ENCODE data around the gene MON2.

Gene MON2

DNA sequence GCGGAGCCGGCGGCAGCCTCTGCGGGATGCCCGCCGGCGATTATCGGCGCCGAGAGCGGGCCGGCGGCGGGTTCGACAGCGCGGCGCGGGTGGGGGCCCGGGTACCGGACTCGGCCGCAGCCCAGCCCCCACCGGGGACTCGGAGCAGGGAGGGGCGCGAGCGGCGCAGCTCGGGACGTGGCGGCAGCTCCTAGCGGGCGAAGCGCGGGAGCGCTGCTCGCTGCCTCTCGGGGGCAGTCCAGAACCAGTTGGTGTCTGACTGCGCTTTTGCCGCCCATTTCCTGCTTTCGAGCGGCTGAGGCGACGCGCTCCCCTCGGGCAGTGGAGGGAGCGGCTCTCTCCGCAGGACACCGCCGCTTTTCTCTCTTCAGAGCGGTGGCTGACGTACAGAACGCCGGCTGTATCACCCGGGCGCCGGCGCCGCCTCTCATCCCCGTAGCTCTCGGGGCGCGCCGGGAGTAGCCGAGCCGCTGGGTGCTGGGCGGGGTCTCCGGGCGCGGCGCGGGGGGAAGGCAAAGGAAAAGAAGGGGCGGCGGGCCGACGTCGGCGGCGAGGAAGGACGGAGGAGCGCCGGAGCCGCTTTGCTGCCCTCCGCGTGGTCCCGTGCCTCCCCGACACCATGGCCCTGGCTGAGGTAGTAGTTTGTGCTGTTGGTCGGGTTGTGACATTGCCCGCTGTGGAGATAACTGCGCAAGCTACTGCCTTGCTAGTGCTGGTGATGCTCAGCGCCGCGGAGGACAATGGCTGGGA lies 136.6 kb downstream of the MON2 start:
- DNase-seq (ENCODE audit: insufficient read length, low spot score), result peak; percentile 46
- FAIRE-seq, result no peak

DNA sequence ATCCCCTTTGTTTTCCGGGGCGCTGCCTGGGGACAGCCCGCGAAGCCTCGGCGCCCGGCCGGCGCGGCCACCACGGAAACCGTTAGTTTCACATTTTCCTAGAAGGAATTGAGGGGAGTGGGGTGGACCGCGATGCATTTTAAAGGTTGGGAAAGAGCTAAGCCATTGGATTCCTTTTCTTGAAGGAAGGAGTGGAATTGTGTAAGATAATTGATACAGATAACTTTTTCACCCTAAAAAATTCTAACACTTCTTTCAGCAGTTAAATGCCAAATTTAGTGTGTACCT lies 137.1 kb downstream of the MON2 start:
- FAIRE-seq (no peak), DNase-seq (ENCODE audit: insufficient read length, low spot score) (no peak)

DNA sequence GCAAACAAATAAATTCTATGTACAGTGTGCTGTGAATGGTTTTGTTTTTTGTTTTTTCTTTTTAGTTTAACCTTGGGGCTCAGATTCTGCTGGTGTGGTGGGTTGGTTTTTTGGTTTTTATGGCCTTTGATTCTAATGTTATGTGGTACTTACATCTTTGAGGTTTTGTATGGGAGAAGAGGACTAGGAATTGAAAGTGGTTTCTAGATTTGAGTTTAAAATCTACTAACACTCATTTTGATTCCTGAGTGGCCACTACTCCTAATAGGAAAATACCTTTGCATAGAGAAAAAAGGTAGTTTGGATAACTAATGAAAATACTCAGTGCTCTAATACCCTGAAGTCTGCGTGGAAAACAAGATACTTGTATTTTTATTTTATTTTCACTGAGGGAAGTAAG lies 137.7 kb downstream of the MON2 start:
- no peak for FAIRE-seq
- DNase-seq (ENCODE audit: insufficient read length, low spot score), result no peak

DNA sequence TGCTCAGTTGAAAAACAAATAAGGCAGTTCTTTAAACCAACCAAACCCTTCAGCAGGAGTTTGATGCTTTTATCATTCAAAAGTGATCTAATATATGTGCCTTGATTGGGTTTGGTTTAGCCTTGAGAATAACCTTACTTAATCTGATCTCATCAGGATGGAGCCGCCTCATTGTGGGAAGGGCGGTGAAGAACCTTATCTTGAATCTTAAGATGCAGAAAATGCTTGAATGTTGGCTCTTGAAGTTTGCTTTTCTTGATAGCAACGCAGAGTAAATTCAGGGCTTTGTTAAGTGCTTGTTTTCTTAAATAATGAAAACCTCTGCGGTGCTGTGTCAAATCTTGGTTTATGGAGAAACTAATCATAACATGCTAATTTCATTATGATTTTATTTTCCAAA lies 138.2 kb downstream of the MON2 start:
- DNase-seq (ENCODE audit: insufficient read length, low spot score) (peak; percentile 26), FAIRE-seq (no peak)

DNA sequence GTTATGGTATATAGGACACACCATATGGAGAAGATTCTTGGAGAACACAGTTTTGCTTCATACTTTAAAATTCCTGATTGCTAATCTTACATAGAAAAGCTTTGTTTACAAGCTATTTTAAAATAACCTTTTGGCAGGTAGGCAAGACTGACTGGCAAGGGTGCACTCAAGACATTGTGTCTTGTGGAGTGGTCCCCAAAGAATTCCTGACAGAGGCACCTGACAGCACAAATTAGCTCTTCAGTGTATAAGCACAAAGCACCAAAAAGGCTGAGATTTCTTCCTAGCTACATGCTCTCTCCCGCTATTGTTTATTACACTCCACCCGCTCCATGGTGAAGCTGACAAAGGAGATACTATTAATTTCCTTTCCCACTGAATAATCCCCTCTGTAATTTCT lies 139.4 kb downstream of the MON2 start:
- FAIRE-seq (no peak), DNase-seq (ENCODE audit: insufficient read length, low spot score) (no peak)

DNA sequence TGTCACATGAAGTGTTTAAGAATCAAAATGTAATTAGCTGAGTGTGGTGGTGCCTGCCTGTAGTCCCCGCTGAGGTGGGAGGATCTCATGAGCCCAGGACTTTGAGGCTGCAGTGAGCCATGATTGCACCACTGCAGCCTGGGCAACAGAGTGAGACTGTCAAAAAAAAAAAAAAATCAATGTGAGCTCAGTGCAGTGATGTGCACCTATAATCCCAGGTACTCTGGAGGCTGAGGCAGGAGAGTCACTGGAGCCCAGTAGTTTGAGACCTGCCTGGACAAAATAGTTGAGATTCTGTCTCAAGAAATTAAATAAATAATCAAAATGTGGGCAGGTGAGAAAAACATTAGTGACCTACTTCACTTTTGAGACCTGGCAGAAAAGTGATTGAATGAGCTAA lies 140.0 kb downstream of the MON2 start:
- FAIRE-seq, result no peak
- no peak for DNase-seq (ENCODE audit: insufficient read length, low spot score)

DNA sequence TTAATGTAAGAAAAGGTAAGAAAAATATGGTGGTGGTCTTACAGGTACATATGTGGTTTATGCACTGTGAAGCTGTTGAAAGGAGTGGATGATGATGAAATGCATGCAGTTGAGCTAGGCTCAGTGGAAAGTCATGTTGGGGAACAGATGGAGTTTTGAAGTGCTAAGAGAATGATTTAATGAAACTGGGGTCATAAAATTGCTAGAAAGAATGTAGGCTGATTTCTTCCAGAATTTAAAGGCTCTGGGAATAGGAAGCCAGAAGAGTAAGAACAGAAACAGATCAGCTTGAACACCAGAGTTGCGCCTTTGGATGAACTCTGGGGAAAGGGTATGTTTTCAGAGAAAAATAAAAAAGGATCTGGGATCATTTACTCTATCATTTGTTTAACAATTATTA lies 146.5 kb downstream of the MON2 start:
- no peak for DNase-seq (ENCODE audit: insufficient read length, low spot score)
- FAIRE-seq, result no peak

DNA sequence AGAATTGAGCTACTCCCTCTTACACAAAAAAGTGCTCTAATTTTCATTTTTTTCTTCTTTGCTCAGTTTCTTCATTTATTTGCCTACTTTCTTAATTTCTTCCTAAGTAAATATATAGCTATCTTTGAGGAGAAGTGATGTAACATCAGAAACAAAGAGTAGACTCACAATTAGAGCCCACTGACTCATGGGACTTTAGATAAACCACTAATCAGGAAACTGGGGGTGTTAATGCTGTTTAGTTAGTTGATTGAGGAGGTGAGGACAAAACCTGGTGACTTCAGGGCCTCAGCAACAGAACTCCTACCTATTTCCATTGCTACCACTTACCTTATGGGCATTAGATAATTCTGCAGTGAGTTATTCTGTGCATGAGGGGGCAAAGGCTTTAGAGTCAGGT lies 151.7 kb downstream of the MON2 start:
- FAIRE-seq (no peak), DNase-seq (ENCODE audit: insufficient read length, low spot score) (no peak)

DNA sequence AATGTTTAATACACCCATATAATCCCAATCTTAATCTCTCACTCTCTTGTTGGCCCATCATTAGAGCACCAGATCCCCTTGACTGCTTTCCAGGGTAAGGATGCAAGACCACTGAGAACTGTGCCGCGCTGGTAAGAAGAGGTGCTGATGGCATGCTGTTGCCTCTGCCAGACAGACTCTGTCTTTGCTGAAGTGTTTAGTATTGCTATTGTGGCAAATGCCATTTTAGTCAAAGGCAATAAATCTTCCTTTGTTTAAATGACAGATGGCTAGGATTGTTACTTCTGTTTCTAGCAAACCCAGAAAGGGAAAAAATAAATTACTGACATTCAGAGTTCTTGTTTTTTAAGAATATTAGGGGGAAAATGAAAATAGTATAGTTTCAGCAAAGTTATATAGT lies 152.3 kb downstream of the MON2 start:
- no peak for FAIRE-seq
- DNase-seq (ENCODE audit: insufficient read length, low spot score), result no peak

DNA sequence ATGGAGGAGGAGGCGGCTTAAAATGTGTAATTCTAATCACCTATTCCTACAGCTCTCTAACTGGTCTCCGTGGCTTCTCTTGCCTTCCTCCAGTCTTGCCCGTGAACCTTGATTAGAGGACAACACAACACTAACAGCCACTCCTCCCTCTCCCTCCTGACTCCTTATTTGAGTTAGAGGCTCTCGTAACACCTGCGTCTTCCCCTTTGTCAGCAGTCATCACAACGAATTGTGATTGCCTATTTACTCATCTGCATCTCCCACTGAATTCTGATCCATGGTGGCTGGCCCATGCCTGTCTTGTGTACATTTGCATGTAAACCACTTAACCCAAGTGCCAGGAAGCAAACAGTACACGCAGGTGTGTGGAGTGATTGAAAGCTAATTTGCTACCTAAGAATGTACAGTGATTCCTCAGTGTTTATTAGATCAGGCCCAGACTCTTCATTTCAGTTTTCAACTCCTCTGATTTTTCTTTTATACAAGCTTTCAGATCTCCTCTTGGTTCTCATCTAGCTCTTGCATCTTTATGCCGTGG lies 154.5 kb downstream of the MON2 start:
- FAIRE-seq, result no peak
- no peak for DNase-seq (ENCODE audit: insufficient read length, low spot score)

DNA sequence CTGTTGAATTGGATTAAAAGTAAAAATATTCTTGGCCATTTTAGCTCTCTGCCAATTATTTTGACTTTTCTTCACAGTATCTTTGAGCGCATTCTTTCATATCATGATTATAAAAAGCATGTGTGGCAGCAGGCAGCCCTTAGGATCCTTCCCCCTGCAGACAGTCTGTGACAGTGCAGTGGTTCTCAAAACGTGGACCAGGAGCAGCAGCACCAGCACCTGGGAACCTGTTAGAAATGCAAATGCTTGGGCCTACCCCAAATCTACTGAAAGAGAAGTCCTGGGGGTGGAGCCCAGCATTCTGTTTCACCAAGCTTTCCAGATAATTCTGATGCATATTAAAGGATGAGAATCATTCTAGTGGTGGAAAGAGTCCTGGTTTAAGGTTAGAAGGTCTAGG lies 155.6 kb downstream of the MON2 start:
- FAIRE-seq, result no peak

DNA sequence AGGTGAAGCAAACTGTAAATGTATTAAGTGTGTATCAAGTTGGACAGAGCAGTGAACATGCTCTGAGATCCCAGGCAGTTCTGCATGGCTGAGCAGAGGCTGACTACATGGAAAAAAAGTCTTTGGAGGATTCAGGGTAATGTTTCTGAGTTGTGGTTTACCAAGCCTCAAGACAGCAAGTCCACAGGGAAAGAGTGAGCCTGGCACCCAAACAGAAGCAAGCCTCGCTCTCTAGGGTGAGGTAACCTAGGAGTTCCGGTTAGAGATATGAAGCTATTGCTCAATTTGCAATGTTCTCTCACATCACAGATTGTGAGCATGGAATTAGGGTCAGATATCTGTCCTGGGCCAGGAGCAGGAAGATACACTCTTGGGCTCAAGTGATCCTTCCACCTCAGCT lies 158.6 kb downstream of the MON2 start:
- FAIRE-seq, result no peak
- no peak for DNase-seq (ENCODE audit: insufficient read length, low spot score)

More for the DNA sequence above, 155.6 kb downstream of the MON2 start:
- DNase-seq (ENCODE audit: insufficient read length, low spot score), result no peak

DNA sequence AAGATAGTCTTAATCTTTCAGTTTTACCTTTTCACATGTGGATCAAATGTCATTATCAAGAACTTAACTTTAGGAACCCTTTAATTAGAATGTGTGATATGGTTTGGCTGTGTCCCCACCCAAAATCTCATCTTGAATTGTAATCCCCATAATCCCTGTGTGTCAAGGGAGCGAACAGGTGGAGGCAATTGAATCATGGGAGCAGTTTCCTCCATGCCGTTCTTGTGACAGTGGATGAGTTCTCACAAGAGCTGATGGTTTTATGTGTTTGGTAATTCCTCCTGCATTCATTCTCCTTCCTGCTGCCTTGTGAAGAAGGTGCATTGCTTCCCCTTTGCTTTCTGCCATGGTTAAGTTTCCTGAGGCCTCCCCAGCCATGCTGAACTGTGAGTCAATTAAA lies 160.6 kb downstream of the MON2 start:
- no peak for DNase-seq (ENCODE audit: insufficient read length, low spot score)
- FAIRE-seq, result no peak

DNA sequence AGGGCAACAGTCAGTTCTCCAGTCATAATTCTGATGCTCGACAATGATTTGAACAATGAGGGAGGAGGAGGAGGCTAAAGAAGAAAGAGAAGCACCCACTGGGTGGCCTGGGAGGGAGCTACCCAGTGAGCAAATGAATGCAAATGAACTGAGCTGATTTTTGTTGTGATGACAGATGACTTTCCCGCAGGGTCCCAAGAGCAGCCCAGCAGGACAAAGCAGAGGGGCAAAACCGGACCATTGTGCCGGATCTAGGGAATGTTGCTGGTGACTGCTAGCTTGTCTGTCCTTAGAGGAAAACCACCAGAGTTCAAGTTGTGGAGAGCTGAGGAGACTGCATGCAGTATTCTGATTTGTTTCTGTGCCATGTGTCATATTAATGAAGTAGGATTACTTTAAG lies 162.8 kb downstream of the MON2 start:
- DNase-seq (ENCODE audit: insufficient read length, low spot score) (no peak), FAIRE-seq (no peak)

DNA sequence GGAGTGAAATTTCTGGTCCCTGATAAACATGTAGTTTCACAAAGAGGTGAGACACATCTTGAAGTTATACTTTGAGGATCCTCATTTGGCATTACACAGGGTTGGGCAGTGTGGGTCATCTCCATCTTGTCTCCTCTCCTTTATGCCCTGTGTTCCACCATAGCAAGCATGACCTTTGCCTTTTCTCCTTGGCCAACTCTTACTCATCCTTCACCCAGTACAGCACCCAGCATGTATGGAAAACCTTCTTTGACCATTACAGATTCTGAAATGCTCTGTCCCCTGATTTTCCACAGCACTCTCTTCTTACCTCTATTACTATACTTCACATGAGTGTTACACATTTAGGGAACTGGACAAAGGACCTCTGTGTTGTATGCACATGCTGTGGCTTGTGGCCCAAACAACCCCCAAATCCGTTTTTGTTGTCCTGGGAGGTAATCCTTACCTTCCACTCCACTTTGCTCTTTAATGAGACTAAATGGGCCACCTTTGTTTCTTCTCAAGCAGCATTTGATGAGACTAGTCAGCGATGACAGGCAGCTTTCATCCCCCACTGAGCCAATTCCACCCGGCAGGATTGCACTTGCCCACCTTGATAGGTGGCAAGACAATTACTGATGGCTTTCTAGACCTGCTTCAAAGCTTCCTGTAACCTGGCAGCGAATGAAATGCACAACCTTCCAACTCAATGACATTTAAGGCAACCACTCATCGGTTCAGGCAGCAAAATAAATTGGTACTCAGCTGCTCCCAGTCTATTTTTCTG lies 163.5 kb downstream of the MON2 start:
- no peak for DNase-seq (ENCODE audit: insufficient read length, low spot score)
- FAIRE-seq, result peak; percentile 20

DNA sequence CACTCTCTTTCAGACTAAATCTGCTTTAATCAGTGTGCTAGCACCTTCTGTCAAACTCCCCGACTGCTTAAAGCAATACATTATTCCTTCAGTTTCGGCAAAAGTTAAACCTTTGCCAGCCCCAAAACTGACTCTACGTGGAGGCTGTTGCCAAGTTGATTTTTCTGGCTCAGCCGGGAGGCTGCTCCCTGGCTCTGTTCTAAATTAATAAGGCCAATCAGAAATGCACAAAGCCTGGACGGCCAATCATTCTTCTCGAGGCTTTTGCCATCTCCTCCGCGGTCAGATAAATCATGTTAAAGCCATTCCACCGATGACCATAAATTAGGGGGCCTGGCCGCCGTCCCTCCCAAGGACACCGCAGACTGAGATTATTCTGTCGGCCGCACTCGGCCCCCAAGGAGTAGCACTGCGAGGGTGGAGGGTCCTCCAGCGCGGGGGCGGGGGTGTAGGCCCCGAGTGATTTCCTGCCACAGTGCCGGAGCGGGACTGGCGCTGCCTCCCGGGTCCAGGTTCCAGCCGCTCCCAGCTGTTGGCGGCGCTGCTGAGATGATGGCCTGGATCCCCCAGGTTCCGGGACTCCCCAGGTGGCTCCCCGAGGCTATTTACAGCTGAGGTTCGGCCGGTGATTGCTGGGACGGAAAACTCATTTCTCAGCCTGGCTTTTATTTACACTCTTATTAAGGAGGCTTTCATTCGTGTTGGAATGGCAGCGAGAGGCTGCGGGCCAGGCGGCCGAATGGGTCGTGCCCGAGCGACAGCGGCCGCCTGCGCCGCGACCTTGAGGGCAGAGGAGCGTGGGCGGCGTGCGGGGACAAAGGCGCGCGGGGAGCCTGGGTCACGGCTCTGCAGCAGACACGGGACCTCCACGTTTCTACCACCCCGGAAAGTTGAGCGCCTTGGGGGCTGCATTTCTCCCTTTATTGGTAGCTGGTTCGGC lies 165.1 kb downstream of the MON2 start:
- DNase-seq (ENCODE audit: insufficient read length, low spot score), result peak; percentile 83
- FAIRE-seq, result peak; percentile 55

DNA sequence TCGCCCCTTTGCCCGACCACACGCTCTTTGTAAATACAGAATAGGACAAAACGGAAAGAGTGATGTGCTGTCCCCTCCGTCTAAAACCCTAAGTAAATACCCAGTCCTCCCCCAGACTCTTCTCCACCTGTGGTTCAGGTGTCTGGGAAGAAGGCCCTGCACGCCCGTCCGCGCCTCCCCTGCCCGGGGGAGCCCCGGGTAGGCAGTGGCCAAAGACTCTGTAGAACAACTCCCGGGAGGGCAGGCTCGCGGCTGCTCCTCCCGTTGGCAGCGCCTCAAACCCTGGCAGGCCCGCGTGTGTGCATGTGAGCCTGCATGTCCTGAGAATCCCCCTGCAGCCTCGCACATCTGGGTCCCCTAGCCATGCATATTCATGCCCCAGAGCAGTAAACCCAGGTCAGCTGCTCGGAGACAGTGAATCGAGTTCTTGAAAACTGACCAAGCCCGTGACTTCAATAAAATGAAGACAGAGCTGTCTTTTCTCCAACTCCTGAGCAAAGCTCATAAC lies 165.8 kb downstream of the MON2 start:
- FAIRE-seq, result no peak
- DNase-seq (ENCODE audit: insufficient read length, low spot score), result no peak

DNA sequence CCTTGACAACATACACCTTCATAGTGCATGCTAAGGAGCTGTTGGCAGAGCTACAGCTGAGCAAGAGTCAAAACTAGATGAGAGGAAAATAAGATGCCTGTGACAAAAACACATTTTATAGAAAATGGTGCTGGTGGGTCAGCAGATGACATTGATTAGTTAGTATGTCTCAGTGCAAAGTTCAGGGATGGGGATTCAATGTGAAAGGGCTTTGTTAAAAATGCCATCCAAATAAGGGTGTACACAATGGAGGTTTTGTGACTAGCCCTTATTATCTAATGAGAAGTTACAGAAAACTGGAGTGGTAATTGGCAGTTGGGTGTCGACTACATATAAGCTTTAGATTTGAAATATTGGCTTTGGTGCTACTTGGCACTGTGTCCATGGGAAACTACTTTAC lies 169.0 kb downstream of the MON2 start:
- FAIRE-seq (no peak), DNase-seq (ENCODE audit: insufficient read length, low spot score) (no peak)

DNA sequence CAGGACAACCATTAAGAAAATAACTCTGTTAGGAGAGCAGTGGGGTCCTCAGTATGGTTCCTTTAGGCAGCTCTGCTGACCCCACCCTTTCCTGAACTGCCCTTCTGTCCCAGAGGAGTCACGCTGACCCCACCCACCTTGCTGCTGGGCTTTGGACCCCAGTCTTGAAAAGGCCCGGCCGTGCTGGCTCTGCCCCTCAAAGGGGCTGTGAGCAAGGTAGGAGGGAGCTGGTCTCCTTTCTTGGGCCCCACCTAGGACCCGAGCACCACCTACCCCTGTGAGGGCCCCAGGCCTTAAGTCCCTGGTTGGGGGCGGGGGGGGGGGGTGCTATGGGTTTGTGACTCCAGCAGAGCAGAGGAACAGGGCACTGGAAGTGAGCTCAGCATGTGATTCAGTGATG lies 171.1 kb downstream of the MON2 start:
- DNase-seq (ENCODE audit: insufficient read length, low spot score), result no peak
- no peak for FAIRE-seq

DNA sequence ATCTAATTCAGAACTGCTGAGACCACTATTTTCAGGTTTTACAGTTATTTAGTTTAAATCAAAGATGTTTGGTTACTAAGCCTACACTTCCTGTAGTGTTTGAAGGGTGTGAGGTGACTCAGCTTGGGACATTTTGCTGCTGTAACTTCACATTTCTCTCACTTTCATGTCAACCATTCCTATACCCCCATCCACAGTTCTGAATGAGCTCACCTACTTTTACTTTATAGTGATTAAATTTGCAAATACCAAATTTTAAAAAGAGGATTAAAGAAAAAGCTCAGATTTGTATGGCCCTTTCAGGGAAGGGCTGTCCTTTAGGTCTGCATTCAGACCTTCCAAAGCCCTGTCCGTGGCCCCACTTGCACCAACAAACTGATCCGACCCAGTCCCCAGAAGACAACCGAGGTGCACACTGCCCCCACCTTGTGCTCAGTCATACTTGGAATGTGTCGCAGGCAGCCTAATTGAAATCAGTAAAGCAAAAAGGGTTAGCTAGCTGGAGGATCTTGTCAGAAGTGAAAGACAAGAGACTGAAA lies 174.4 kb downstream of the MON2 start:
- peak; percentile 40 for DNase-seq (ENCODE audit: insufficient read length, low spot score)
- no peak for FAIRE-seq

DNA sequence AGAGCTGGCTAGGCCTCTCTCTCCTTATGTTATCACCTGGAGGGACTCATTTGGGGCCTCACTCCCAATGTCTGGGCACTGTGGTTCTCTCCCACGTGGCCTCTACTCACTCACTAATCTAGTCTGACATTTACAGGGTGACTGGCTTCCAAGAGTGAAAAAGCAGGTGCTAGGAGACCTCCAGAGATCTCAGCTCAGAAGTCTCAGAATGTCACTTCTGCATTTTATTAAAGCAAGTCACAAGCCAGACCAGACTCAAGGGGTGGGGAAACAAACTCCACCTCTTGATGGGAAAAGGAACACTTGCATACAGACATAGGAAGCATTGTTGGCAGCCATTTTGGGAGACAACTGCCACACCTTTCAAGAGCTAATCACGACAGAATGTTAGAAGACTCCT lies 175.9 kb downstream of the MON2 start:
- DNase-seq (ENCODE audit: insufficient read length, low spot score) (no peak), FAIRE-seq (no peak)

Measured in HTR-8/SVneo (cell line).